Peyer's patch (tissue), 4 donors: Measurements from ENCODE around the gene CREB3L1. TPM values are rescaled to one million over a fixed set of nuclear protein-coding genes. Genes with fewer than 3 reads are reported as not detected.

ENCODE experiments used
- DNase-seq, 3 donors: peaks; one replicate each; pipeline ENCODE4 v3.0.0-alpha.2; 2017 to 2019
- H3K27ac ChIP-seq, 4 donors: fragments of 200-600 bp; sonication (generic); one replicate each; pipeline ENCODE4 v1.5.1; 2016 to 2019
- H3K27me3 ChIP-seq, 2 donors: fragments of 200-600 bp; sonication (generic); one replicate each; pipeline ENCODE4 v1.5.1; 2019
- H3K36me3 ChIP-seq, 3 donors: fragments of 200-600 bp; sonication (generic); one replicate each; pipeline ENCODE4 v1.5.1; 2016 to 2019
- H3K4me1 ChIP-seq, 4 donors: fragments of 200-600 bp; sonication (generic); one replicate each; pipeline ENCODE4 v1.5.1; 2016 to 2019
- H3K4me3 ChIP-seq, 4 donors: fragments of 200-600 bp; sonication (generic); 1 replicate in 3 of 4; 2 replicates in 1 of 4; pipeline ENCODE4 v1.5.1; 2016 to 2019; ENCODE audit warnings: mild to moderate bottlenecking in 1 of 4
- H3K9me3 ChIP-seq, 4 donors: fragments of 200-600 bp; sonication (generic); one replicate each; pipeline ENCODE4 v1.5.1; 2016 to 2019; ENCODE audit warnings: mild to moderate bottlenecking in 1 of 4
- CTCF ChIP-seq, 6 experiments: fragments of 450-650 bp in 4 of 6; fragments of 200-600 bp in 2 of 6; sonication (generic) in 1 of 6; IDR thresholded peaks; one replicate each; pipeline ENCODE4 v1.5.1; 2017 to 2019; ENCODE audit warnings: antibody characterized with exemption in 6 of 6, mild to moderate bottlenecking in 3 of 6, moderate library complexity in 1 of 6
- POLR2A ChIP-seq, 2 donors: fragments of 450-650 bp; IDR thresholded peaks; one replicate each; pipeline ENCODE4 v1.5.1; 2017; ENCODE audit warnings: antibody characterized with exemption in 2 of 2, mild to moderate bottlenecking in 2 of 2, moderate library complexity in 2 of 2
- total RNA-seq, 4 donors: library from RNA; depleted of rRNA; stranded (reverse); fragments of >200 nt; gene quantifications; one replicate each; pipeline ENCODE4 v1.1.0, GENCODE V29; 2016

CREB3L1 gene
- total RNA-seq, 4 donors from 2014 or later: 13.2 to 50.6 (median 30.3) TPM

- DNase-seq: no peak
- TF ChIP-seq CTCF (IDR thresholded peaks at IDR 0.05) (no peak), POLR2A (IDR thresholded peaks at IDR 0.05) (no peak)
- peaks cover 0 to 20% (median 7%) of the 10 kb centered on the region in 4 donors for H3K4me1 ChIP-seq
- no peaks in the 10 kb centered on the region for H3K9me3 ChIP-seq
- peak overlapping the region in 1 of 4 donors; percentile 8 for H3K27ac ChIP-seq
- no peaks in the 10 kb centered on the region for H3K27me3 ChIP-seq
- H3K4me3 ChIP-seq: peak overlapping the region; percentile 31 to 56 (median 44)
- H3K36me3 ChIP-seq: no peaks in the 10 kb centered on the region
Measured at GRCh38 chr11:46296059-46296527, 18.6 kb downstream of the CREB3L1 start.

- Histone ChIP-seq H3K4me3 (peak overlapping the region in 3 of 4 donors; percentile 42 to 56 (median 46)), H3K27me3 (no peaks in the 10 kb centered on the region), H3K4me1 (peaks cover 0 to 18% (median 7%) of the 10 kb centered on the region in 4 donors), H3K9me3 (no peaks in the 10 kb centered on the region), H3K36me3 (no peaks in the 10 kb centered on the region), H3K27ac (no peak overlapping the region)
- TF ChIP-seq POLR2A (IDR thresholded peaks at IDR 0.05): no peak
- TF ChIP-seq CTCF (IDR thresholded peaks at IDR 0.05): peak in 1 of 6 experiments; percentile 6
- DNase-seq: peak in 1 of 3 donors; percentile 50
Measured at GRCh38 chr11:46296528-46297448, 19.3 kb downstream of the CREB3L1 start.

GRCh38 chr11:46298699-46299433 lies 21.4 kb downstream of the CREB3L1 start:
- H3K4me3 ChIP-seq: no peak overlapping the region
- peak overlapping the region in 1 of 4 donors; percentile 42 for H3K27ac ChIP-seq
- H3K9me3 ChIP-seq: no peaks in the 10 kb centered on the region

GRCh38 chr11:46299451-46299961 lies 22.0 kb downstream of the CREB3L1 start:
- H3K27ac ChIP-seq: peak overlapping the region in 1 of 4 donors; percentile 42
- no peak for TF ChIP-seq CTCF (IDR thresholded peaks at IDR 0.05)
- TF ChIP-seq POLR2A (IDR thresholded peaks at IDR 0.05): no peak
- no peak for DNase-seq
- no peak overlapping the region for H3K4me3 ChIP-seq
- H3K36me3 ChIP-seq: peaks cover 0 to 5% (median 0%) of the 10 kb centered on the region in 3 donors
- no peaks in the 10 kb centered on the region for H3K9me3 ChIP-seq
- H3K27me3 ChIP-seq: no peaks in the 10 kb centered on the region
- peaks cover 0 to 18% (median 7%) of the 10 kb centered on the region in 4 donors for H3K4me1 ChIP-seq

More at GRCh38 chr11:46298699-46299433, 21.4 kb downstream of the CREB3L1 start:
- TF ChIP-seq CTCF (IDR thresholded peaks at IDR 0.05) (no peak), POLR2A (IDR thresholded peaks at IDR 0.05) (no peak)
- H3K36me3 ChIP-seq: peaks cover 0 to 5% (median 0%) of the 10 kb centered on the region in 3 donors
- H3K4me1 ChIP-seq: peaks cover 0 to 18% (median 7%) of the 10 kb centered on the region in 4 donors
- DNase-seq: no peak
- no peaks in the 10 kb centered on the region for H3K27me3 ChIP-seq

- H3K4me1 ChIP-seq: peaks cover 0 to 13% (median 6%) of the 10 kb centered on the region in 4 donors
- H3K9me3 ChIP-seq: no peaks in the 10 kb centered on the region
- H3K36me3 ChIP-seq: peaks cover 0 to 5% (median 0%) of the 10 kb centered on the region in 3 donors
- TF ChIP-seq POLR2A (IDR thresholded peaks at IDR 0.05): no peak
- no peak overlapping the region for H3K4me3 ChIP-seq
- H3K27me3 ChIP-seq: no peaks in the 10 kb centered on the region
- DNase-seq: no peak
- H3K27ac ChIP-seq: no peak overlapping the region
Measured at GRCh38 chr11:46300270-46300669, 22.8 kb downstream of the CREB3L1 start.
